ENCODE results near the gene MED13.

GRCh38 chr17:62109924-62110323 is 44.8 kb upstream of the MED13 start:
- no peak for TF ChIP-seq CTCF (IDR thresholded peaks at IDR 0.05 in 2 of 3, conservative IDR thresholded peaks at IDR 0.05 in 1 of 3; ENCODE audit: borderline replicate concordance in 1 of 3, insufficient read depth in 1 of 3, low read depth in 2 of 3, low read length in 2 of 3)
- no peak for TF ChIP-seq ZBTB33 (IDR thresholded peaks at IDR 0.05; ENCODE audit: extremely low read depth, insufficient replicate concordance, low read length)
- no peak for TF ChIP-seq RAD21 (IDR thresholded peaks at IDR 0.05; ENCODE audit: low read depth)
- no peak for TF ChIP-seq POLR2AphosphoS5 (IDR thresholded peaks at IDR 0.05; ENCODE audit: low read depth, low read length)
- no peak for TF ChIP-seq POLR2A (IDR thresholded peaks at IDR 0.05; ENCODE audit: borderline replicate concordance, extremely low read depth, insufficient read depth, insufficient read length)
- no peak for TF ChIP-seq EGR1 (IDR thresholded peaks at IDR 0.05; ENCODE audit: low read depth)
- TF ChIP-seq TCF7L2 (IDR thresholded peaks at IDR 0.05; ENCODE audit: borderline replicate concordance, extremely low read depth, insufficient read depth, insufficient read length): no peak
- TF ChIP-seq SRF (IDR thresholded peaks at IDR 0.05; ENCODE audit: low read depth): no peak

Data from HCT116 (cell line).